Keratinocyte (primary cell): ENCODE results near the gene PRG2. TPM values are rescaled to one million over a fixed set of nuclear protein-coding genes. Genes with fewer than 3 reads are reported as not detected.

ENCODE experiments used
- DNase-seq: peaks from one replicate; pipeline ENCODE4 v3.0.0-alpha.2; 2011; ENCODE audit warnings: low read depth, missing footprints, low spot score
- FAIRE-seq: peaks from 2 replicates; lab custom pipeline; 2011; peaks lifted over from hg19 to GRCh38; lab: Jason Lieb, UNC
- H2AFZ ChIP-seq: 2 replicates; pipeline ENCODE4 v1.6.0; 2012; ENCODE audit warnings: low read length, control low read depth, inconsistent platforms; ENCODE audit not compliant: control insufficient read depth
- H3K27ac ChIP-seq: 2 replicates; pipeline ENCODE4 v1.5.1; 2011; ENCODE audit warnings: low read length; ENCODE audit not compliant: control insufficient read depth, insufficient read depth
- H3K27me3 ChIP-seq: 3 replicates; pipeline ENCODE4 v1.6.0; 2011; ENCODE audit warnings: low read length; ENCODE audit not compliant: control insufficient read depth, insufficient read depth; ENCODE audit errors: extremely low read depth
- H3K36me3 ChIP-seq, 2 experiments: 2 replicates in 1 of 2; 3 replicates in 1 of 2; pipeline ENCODE4 v1.5.1; 2011; ENCODE audit warnings: low read length in 2 of 2, mild to moderate bottlenecking in 1 of 2; ENCODE audit not compliant: control insufficient read depth in 2 of 2, insufficient read depth in 2 of 2; ENCODE audit errors: extremely low read depth in 1 of 2
- H3K4me1 ChIP-seq: 3 replicates; pipeline ENCODE4 v1.5.1; 2011; ENCODE audit warnings: low read length; ENCODE audit not compliant: control insufficient read depth, insufficient read depth; ENCODE audit errors: extremely low read depth
- H3K4me2 ChIP-seq: 3 replicates; pipeline ENCODE4 v1.6.0; 2011; ENCODE audit warnings: low read depth, low read length; ENCODE audit not compliant: control insufficient read depth, insufficient read depth; ENCODE audit errors: extremely low read depth
- H3K4me3 ChIP-seq, 3 experiments: fragments of 200-600 bp in 1 of 3; sonication (generic) in 1 of 3; 2 replicates in 2 of 3; 3 replicates in 1 of 3; pipeline ENCODE4 v1.5.1; 2011 to 2016; ENCODE audit warnings: low read length in 3 of 3, mild to moderate bottlenecking in 3 of 3, control low read depth in 2 of 3, inconsistent platforms in 1 of 3, low read depth in 1 of 3, mixed read lengths in 1 of 3, mixed run types in 1 of 3, moderate library complexity in 1 of 3; ENCODE audit not compliant: control insufficient read depth in 2 of 3, insufficient read depth in 2 of 3; ENCODE audit errors: extremely low read depth in 1 of 3
- H3K79me2 ChIP-seq: 2 replicates; pipeline ENCODE4 v1.6.0; 2012; ENCODE audit warnings: low read length; ENCODE audit not compliant: control insufficient read depth, insufficient read depth
- H3K9ac ChIP-seq: 3 replicates; pipeline ENCODE4 v1.6.0; 2011; ENCODE audit warnings: low read length; ENCODE audit not compliant: control insufficient read depth, insufficient read depth; ENCODE audit errors: extremely low read depth
- H3K9me1 ChIP-seq: 3 replicates; pipeline ENCODE4 v1.6.0; 2011; ENCODE audit warnings: low read length; ENCODE audit not compliant: control insufficient read depth, insufficient read depth; ENCODE audit errors: extremely low read depth
- H3K9me3 ChIP-seq: 2 replicates; pipeline ENCODE4 v1.5.1; 2012; ENCODE audit warnings: low read depth, low read length; ENCODE audit not compliant: control insufficient read depth
- H4K20me1 ChIP-seq: 3 replicates; pipeline ENCODE4 v1.6.0; 2011; ENCODE audit warnings: low read length; ENCODE audit not compliant: control insufficient read depth, insufficient read depth; ENCODE audit errors: extremely low read depth
- EZH2 ChIP-seq: IDR thresholded peaks from one replicate; pipeline ENCODE4 v1.6.1; 2012; ENCODE audit warnings: inconsistent platforms, mild to moderate bottlenecking, low read length, moderate library complexity
- dilution Hi-C: fragments of 300-500 bp; cut with MboI; formaldehyde crosslinking; loops from one replicate; pipeline ENCODE4 v1.7.0; 2020; ENCODE audit warnings: low sequenced_read_pairs; ENCODE audit not compliant: extremely low pct_ligation_motif_present
- polyA plus RNA-seq, 5 experiments: library from polyadenylated mRNA; depleted of rRNA in 3 of 5; stranded (reverse) in 3 of 5; stranded (forward) in 1 of 5; unstranded in 1 of 5; fragments of >200 nt; gene quantifications; 1 replicate in 1 of 5; 2 replicates in 3 of 5; 3 replicates in 1 of 5; pipeline versions ENCODE4 v1.2.1 to v1.2.3, GENCODE V29; 2011 to 2012; ENCODE audit warnings: missing spikeins in 2 of 5, low read depth in 1 of 5, low replicate concordance in 1 of 5
- TF ChIP-seq, protein P1 (sequence below), 3 experiments: IDR thresholded peaks in 1 of 3; conservative IDR thresholded peaks in 1 of 3; optimal IDR thresholded peaks in 1 of 3; 2 replicates in 2 of 3; 3 replicates in 1 of 3; pipeline versions ENCODE3 to v1.5.1; 2011; ENCODE audit warnings: low read length in 3 of 3, mild to moderate bottlenecking in 3 of 3, moderate library complexity in 2 of 3, control low read depth in 1 of 3, inconsistent platforms in 1 of 3; ENCODE audit not compliant: insufficient read depth in 2 of 3; ENCODE audit errors: extremely low read depth in 1 of 3

PRG2 gene
- polyA plus RNA-seq, 1 donor (not counting 4 experiments of a cell fraction or from before 2014, with no cell fraction given) = 0.09 TPM

DNA sequence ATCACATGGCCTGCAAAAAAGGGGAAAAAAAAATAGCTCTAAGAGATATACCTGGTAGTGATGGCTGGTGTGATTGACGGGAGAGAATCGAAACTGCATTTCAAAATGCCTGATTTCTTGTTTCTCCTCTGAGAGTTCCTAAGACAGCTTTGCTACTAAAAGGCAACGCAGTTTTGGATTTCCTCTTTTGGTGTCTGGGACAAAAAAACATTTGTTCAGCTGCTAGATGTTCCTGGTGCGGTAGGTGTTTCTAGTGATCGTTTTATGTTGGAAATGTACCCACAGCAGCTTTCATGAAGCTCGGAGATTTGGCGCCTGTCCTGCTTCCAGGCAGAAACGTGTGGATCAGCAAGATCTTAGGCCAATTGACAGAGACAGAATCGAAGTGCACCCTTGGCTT lies 34.2 kb downstream of the PRG2 start:
- dilution Hi-C loops = no loop called here
- Histone ChIP-seq H2AFZ (peak overlapping the region; percentile 92), H3K9ac (peak overlapping the region; percentile 39), H3K4me1 (peaks cover 21% of the 10 kb centered on the region), H3K9me3 (no peaks in the 10 kb centered on the region), H3K4me2 (peak overlapping the region; percentile 88), H3K27me3 (no peaks in the 10 kb centered on the region), H3K27ac (no peak overlapping the region), H3K79me2 (no peaks in the 10 kb centered on the region), H4K20me1 (no peaks in the 10 kb centered on the region), H3K4me3 (peak overlapping the region in 2 of 3 experiments; percentile 35 to 44), H3K36me3 (no peaks in the 10 kb centered on the region), H3K9me1 (no peaks in the 10 kb centered on the region)
- DNase-seq (no peak), FAIRE-seq (peak; percentile 17)
- TF ChIP-seq, protein P1, sequence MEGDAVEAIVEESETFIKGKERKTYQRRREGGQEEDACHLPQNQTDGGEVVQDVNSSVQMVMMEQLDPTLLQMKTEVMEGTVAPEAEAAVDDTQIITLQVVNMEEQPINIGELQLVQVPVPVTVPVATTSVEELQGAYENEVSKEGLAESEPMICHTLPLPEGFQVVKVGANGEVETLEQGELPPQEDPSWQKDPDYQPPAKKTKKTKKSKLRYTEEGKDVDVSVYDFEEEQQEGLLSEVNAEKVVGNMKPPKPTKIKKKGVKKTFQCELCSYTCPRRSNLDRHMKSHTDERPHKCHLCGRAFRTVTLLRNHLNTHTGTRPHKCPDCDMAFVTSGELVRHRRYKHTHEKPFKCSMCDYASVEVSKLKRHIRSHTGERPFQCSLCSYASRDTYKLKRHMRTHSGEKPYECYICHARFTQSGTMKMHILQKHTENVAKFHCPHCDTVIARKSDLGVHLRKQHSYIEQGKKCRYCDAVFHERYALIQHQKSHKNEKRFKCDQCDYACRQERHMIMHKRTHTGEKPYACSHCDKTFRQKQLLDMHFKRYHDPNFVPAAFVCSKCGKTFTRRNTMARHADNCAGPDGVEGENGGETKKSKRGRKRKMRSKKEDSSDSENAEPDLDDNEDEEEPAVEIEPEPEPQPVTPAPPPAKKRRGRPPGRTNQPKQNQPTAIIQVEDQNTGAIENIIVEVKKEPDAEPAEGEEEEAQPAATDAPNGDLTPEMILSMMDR (optimal IDR thresholded peaks at IDR 0.05 in 1 of 3, IDR thresholded peaks at IDR 0.05 in 1 of 3, conservative IDR thresholded peaks at IDR 0.05 in 1 of 3; ENCODE audit: extremely low read depth in 1 of 3, insufficient read depth in 2 of 3, low read length in 3 of 3) = no peak
- no peak for TF ChIP-seq EZH2

DNA sequence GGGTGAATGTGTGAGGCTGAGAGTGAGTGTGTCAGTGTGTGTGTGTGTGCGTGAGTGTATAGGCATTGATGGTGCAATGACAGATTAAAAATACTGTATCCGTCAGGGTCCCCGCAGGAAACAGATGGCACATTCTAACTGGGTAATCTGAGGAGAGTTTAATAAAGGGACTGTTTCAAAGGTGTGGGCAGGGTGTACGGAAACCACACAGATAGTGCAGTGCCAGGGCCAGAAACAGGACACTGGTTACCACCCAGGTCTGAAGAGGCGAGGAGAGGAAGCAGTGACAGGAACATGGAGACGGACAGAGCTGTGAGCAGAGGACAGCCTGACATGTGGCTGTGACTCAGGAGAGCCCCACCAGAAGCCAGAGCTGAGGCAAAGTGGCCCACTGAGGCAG lies 35.8 kb downstream of the PRG2 start:
- no peak overlapping the region for H3K4me2 ChIP-seq
- no peaks in the 10 kb centered on the region for H3K9me1 ChIP-seq
- TF ChIP-seq, protein P1 (optimal IDR thresholded peaks at IDR 0.05 in 1 of 3, IDR thresholded peaks at IDR 0.05 in 1 of 3, conservative IDR thresholded peaks at IDR 0.05 in 1 of 3; ENCODE audit: extremely low read depth in 1 of 3, insufficient read depth in 2 of 3, low read length in 3 of 3) = no peak
- no peak for TF ChIP-seq EZH2
- H3K79me2 ChIP-seq = no peaks in the 10 kb centered on the region
- dilution Hi-C loops = no loop called here
- no peak overlapping the region for H3K27ac ChIP-seq
- no peak for FAIRE-seq
- peaks cover 21% of the 10 kb centered on the region for H3K4me1 ChIP-seq
- no peaks in the 10 kb centered on the region for H4K20me1 ChIP-seq
- H3K9ac ChIP-seq = no peak overlapping the region
- H3K36me3 ChIP-seq = no peaks in the 10 kb centered on the region
- H3K27me3 ChIP-seq = no peaks in the 10 kb centered on the region
- H3K9me3 ChIP-seq = no peaks in the 10 kb centered on the region
- no peak overlapping the region for H3K4me3 ChIP-seq
- H2AFZ ChIP-seq = no peak overlapping the region
- no peak for DNase-seq
